ENCODE results near the gene KIF26B. TPM values are rescaled to one million over a fixed set of nuclear protein-coding genes. Genes with fewer than 3 reads are reported as not detected.

The KIF26B gene
- total RNA-seq, 4 donors from 2014 or later = 2.4 to 6.7 (median 6.1) TPM

DNA sequence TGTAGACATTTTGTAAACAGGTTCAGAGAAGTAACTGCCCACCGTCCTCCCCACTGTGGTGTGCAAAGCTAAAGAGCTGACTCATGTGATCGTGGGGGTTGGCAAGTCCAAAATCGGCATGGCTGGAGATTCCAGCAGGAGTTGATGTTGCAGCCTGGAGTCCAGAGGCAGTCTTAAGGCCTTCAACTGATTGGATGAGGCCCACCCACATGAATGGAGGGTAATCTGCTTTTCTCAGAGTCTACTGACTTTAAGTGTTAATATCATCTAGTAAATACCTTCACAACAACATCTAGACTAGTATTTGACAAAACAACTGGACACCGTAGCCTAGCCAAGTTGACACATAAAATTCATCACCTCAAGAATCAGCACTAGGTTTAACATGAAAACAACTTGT is 281.6 kb downstream of the KIF26B start:
- no peaks in the 10 kb centered on the region for H3K4me1 ChIP-seq
- H3K27ac ChIP-seq = no peak overlapping the region
- no peak for DNase-seq
- intact Hi-C loops (cut with DNase I) = no loop called here
- H3K9me3 ChIP-seq = no peaks in the 10 kb centered on the region
- no peak overlapping the region for H3K4me3 ChIP-seq (replicated peaks in 1 of 3)
- TF ChIP-seq, protein P1, sequence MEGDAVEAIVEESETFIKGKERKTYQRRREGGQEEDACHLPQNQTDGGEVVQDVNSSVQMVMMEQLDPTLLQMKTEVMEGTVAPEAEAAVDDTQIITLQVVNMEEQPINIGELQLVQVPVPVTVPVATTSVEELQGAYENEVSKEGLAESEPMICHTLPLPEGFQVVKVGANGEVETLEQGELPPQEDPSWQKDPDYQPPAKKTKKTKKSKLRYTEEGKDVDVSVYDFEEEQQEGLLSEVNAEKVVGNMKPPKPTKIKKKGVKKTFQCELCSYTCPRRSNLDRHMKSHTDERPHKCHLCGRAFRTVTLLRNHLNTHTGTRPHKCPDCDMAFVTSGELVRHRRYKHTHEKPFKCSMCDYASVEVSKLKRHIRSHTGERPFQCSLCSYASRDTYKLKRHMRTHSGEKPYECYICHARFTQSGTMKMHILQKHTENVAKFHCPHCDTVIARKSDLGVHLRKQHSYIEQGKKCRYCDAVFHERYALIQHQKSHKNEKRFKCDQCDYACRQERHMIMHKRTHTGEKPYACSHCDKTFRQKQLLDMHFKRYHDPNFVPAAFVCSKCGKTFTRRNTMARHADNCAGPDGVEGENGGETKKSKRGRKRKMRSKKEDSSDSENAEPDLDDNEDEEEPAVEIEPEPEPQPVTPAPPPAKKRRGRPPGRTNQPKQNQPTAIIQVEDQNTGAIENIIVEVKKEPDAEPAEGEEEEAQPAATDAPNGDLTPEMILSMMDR (IDR thresholded peaks at IDR 0.05) = no peak
- TF ChIP-seq POLR2A (IDR thresholded peaks at IDR 0.05) = no peak
- WGBS, 2 donors = 90 to 95% methylated on average over 4 of the region's 4 CpGs
- no peaks in the 10 kb centered on the region for H3K36me3 ChIP-seq
- H3K27me3 ChIP-seq = no peaks in the 10 kb centered on the region

DNA sequence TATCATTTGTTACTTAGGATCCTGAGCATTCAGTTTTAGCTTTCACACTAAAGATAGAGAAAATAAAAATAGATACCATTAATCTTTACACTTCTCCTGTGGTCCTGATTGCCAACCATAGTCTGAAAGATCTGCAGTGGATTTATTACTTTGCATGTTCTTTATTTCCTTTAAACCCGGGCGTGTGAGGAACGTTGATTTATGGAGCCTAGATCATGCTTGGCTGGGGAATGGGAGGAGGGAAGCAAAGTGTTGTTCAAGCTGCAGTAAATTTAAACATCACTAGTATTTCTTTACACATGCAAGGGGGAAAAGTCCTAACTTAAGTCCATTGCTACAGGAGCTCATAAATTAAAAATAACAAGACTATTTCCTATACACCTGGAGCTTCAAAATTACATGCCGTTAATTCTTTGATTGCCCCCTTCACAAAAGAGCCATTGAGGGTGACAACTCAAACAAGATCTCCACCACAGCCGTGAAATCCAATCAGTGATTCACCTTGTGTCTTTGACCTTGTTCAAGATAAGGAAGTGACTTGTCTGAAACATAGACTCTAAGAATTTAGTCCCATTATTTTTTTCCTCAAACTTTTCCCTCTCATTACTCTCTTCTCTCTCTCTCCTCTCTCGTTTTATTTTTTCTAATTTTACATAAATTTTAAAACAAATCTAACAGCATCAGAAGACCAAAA is 282.7 kb downstream of the KIF26B start:
- Histone ChIP-seq H3K36me3 (no peaks in the 10 kb centered on the region), H3K4me1 (no peaks in the 10 kb centered on the region), H3K4me3 (replicated peaks in 1 of 3) (no peak overlapping the region), H3K27me3 (no peaks in the 10 kb centered on the region), H3K27ac (no peak overlapping the region), H3K9me3 (no peaks in the 10 kb centered on the region)
- 71 to 73% methylated on average over 6 of the region's 6 CpGs for WGBS, 2 donors
- intact Hi-C loops (cut with DNase I) = no loop called here
- no peak for DNase-seq
- TF ChIP-seq, protein P1 (IDR thresholded peaks at IDR 0.05) = no peak
- TF ChIP-seq POLR2A (IDR thresholded peaks at IDR 0.05) = no peak

DNA sequence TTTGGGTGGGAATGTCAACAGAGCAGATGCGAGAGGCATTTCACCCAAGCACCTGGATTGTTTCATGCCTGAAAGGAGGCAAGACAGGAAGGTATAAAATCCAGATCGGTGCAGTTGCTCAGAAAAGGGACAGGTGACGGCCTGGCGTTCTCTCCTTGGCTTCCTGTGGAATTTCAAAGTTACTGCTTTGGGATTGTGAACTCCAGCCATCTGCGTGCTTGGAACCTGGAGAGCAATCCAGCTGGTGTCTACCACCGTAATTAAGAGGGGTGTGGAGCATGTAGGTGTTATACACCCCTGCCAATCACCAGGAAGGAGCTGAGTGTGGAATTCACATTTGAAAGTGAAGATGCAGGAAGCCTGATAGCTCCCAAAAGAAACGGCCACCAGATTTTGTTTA is 286.1 kb downstream of the KIF26B start:
- no peaks in the 10 kb centered on the region for H3K4me1 ChIP-seq
- 57 to 61% methylated on average over 7 of the region's 7 CpGs for WGBS, 2 donors
- no peaks in the 10 kb centered on the region for H3K36me3 ChIP-seq
- TF ChIP-seq POLR2A (IDR thresholded peaks at IDR 0.05) = no peak
- TF ChIP-seq, protein P1 (IDR thresholded peaks at IDR 0.05) = no peak
- no peaks in the 10 kb centered on the region for H3K27me3 ChIP-seq
- H3K9me3 ChIP-seq = no peaks in the 10 kb centered on the region
- no peak for DNase-seq
- H3K27ac ChIP-seq = no peak overlapping the region
- intact Hi-C loops (cut with DNase I) = no loop called here
- no peak overlapping the region for H3K4me3 ChIP-seq (replicated peaks in 1 of 3)

DNA sequence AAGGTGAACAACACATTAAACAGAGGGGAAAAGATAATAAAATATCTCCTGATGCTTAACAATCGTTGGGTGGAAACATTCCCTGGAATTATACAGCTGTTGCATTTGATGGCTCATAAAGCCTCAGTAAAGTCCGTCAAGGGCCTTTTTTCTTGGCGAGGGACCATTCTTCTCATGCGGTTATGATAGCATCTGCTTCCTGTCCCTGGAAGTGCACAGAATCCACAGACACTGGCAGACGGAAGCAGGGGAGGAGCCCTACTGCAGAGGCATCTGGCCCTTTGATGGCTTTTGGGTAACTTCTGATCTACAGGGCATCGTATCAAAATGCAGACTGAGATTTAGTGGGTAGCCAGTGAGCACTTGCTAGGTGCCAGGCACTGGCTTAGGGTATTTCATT is 286.9 kb downstream of the KIF26B start:
- Histone ChIP-seq H3K9me3 (no peaks in the 10 kb centered on the region), H3K27ac (no peak overlapping the region), H3K36me3 (no peaks in the 10 kb centered on the region), H3K27me3 (no peaks in the 10 kb centered on the region), H3K4me1 (no peaks in the 10 kb centered on the region), H3K4me3 (replicated peaks in 1 of 3) (no peak overlapping the region)
- intact Hi-C loops (cut with DNase I) = no loop called here
- DNase-seq = no peak
- TF ChIP-seq, protein P1 (IDR thresholded peaks at IDR 0.05) = no peak
- whole genome bisulfite sequencing, 2 donors = 50 to 67% methylated on average over 6 of the region's 6 CpGs

DNA sequence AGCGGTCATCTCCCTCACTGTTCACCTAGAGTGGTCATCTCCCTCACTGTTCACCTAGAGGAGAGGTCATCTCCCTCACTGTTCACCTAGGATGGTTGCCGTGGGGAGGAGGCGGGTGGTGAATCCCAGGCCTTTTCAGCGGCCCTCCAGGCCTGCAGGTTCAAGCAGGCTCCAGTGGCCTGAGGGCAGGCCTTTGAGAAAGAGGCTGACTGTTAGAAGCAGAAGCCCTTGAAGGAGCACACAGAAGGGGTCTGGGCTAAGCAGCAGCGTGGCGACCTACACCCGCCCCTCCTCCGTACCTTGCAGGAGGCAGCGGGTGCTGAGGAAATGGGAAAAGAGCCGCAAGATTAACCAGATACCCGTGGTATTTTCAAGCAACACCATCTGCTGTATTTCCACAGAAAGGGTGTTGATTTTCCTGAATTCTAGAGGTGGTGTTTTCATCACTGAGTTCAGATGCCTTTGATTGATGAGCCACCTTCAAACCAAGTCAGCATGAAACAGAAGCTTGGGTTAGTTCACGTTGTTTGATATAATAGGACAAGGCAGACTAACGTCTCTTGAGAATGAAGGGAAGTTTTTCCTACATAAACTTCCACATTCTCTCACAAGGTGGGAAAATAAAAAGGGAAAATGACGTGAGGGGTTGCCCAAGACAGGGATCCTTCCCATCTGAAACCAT is 289.5 kb downstream of the KIF26B start:
- DNase-seq = no peak
- intact Hi-C loops (cut with DNase I) = no loop called here
- H3K27me3 ChIP-seq = no peaks in the 10 kb centered on the region
- TF ChIP-seq, protein P1 (IDR thresholded peaks at IDR 0.05) = no peak
- TF ChIP-seq POLR2A (IDR thresholded peaks at IDR 0.05) = no peak
- 82 to 87% methylated on average over 14 of the region's 14 CpGs for WGBS, 2 donors
- H3K4me3 ChIP-seq (replicated peaks in 1 of 3) = no peak overlapping the region
- no peaks in the 10 kb centered on the region for H3K9me3 ChIP-seq
- peaks cover under 1 to 4% of the 10 kb centered on the region in 2 donors for H3K4me1 ChIP-seq
- no peak overlapping the region for H3K27ac ChIP-seq
- no peaks in the 10 kb centered on the region for H3K36me3 ChIP-seq
